Ureter (tissue), 1 donor: ENCODE results near the gene GBF1. TPM values are rescaled to one million over a fixed set of nuclear protein-coding genes. Genes with fewer than 3 reads are reported as not detected.
A peak's percentile ranks its signal among the peaks of the same experiment; 100 is the strongest.

Source experiments
- DNase-seq: peaks from one replicate; pipeline ENCODE4 v3.0.0-alpha.2; 2020; ENCODE audit warnings: low spot score
- total RNA-seq: library from RNA; stranded (reverse); gene quantifications from one replicate; pipeline ENCODE4 v1.2.4, GENCODE V29; 2023
- donor health status: DM: yes; HTN: yes; CAD: no.

Gene GBF1
- total RNA-seq, 1 donor from 2014 or later = 64.4 TPM

DNA sequence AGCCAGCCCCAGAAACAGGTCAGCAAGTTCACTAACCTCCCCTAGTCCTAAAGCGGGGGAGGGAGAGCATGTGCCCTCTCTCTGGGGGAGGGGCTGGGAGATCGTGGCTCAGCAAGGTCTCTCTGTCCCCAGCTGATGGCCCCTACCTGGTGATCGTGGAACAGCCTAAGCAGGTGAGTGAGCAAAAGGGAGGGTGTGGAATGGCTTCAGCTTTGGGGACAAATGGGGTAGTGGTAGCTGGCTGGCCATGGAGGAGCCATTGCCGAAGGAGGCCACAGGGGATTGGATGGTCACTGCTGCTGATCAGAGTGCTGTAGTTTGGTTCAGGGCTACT is 151.0 kb downstream of the GBF1 start:
- DNase-seq = no peak

DNA sequence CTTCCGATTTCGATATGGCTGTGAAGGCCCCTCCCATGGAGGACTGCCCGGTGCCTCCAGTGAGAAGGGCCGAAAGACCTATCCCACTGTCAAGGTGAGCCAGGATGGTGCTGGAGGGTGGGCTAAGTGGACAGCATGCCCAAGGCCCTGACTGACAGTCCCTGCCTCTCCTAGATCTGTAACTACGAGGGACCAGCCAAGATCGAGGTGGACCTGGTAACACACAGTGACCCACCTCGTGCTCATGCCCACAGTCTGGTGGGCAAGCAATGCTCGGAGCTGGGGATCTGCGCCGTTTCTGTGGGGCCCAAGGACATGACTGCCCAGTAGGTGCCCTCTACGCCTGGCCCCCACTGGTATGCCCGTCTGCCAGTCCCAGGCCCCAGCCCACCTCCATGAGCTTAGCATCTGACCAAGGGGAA is 151.4 kb downstream of the GBF1 start:
- no peak for DNase-seq

DNA sequence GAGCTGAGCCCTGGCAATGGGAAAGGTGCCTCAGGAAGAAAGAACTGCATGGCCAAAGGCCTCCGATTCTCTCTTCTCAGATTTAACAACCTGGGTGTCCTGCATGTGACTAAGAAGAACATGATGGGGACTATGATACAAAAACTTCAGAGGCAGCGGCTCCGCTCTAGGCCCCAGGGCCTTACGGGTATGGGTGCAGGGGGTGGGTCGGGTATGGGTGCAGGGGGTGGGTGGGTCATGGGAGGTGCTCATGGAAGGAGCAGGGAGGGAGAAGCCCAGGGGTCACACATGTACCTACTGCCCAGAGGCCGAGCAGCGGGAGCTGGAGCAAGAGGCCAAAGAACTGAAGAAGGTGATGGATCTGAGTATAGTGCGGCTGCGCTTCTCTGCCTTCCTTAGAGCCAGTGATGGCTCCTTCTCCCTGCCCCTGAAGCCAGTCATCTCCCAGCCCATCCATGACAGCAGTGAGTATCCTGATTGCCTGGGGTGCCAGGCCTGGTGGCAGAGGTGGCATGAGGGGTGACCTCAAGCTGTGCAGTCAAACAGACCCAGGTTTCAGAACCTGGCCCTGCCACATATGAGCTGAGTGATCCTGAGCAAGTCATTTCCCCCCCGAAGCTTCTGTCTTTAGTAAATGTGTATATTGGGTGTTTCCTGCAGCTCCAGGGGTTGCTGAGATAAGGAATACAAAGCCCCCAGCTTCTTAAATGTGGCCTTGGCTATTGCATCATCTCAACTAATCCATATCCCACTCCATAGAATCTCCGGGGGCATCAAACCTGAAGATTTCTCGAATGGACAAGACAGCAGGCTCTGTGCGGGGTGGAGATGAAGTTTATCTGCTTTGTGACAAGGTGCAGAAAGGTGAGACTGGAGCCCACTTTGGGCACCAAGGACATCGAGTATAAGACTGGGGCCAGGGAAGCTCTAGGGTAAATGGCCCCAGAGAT is 152.2 kb downstream of the GBF1 start:
- DNase-seq = no peak

DNA sequence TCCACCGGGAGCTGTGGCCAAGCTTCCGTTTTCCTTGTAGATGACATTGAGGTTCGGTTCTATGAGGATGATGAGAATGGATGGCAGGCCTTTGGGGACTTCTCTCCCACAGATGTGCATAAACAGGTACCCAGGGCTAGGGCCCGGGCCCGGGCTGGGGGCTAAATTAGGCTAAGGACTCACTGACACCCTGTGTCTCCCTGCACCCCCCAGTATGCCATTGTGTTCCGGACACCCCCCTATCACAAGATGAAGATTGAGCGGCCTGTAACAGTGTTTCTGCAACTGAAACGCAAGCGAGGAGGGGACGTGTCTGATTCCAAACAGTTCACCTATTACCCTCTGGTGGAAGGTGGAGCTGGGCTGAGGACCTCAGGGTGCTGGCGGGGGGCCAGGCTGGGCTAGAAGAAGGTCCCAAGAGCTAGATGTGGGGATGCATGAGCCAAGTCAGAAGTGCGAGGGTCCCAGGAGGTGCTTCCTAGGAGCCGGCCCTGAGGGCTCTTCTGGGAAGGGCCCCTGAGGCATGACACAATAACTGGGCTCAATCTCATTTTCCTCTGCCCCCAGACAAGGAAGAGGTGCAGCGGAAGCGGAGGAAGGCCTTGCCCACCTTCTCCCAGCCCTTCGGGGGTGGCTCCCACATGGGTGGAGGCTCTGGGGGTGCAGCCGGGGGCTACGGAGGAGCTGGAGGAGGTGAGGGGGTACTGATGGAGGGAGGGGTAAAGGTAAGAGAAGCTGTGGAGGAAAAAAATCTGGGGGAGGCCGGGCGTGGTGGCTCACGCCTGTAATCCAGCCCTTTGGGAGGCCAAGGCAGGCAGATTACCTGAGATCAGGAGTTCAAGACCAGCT is 153.1 kb downstream of the GBF1 start:
- DNase-seq = no peak

DNA sequence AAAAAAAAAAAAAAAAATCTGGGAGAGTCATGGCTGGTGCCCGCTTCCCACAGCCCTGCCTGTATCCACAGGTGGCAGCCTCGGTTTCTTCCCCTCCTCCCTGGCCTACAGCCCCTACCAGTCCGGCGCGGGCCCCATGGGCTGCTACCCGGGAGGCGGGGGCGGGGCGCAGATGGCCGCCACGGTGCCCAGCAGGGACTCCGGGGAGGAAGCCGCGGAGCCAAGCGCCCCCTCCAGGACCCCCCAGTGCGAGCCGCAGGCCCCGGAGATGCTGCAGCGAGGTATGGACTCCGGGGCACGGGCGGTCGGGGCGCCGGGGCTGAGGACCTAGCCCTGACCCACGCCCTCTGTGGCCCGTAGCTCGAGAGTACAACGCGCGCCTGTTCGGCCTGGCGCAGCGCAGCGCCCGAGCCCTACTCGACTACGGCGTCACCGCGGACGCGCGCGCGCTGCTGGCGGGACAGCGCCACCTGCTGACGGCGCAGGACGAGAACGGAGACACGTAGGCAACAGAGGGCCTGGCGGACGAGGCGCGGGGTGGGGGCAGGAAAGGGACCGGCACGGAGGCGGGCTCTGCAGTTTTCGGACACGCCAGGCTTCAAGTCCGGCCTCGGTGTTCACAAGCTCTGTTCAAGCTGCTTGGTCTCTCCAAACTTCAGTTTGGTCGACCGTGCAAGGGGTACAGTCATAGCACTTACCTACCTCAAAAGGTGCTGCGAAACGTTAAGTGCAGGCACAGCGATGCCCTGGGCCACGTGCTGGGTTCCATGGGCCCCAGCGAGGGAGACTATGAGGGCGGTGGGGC is 154.1 kb downstream of the GBF1 start:
- DNase-seq = peak; percentile 90

DNA sequence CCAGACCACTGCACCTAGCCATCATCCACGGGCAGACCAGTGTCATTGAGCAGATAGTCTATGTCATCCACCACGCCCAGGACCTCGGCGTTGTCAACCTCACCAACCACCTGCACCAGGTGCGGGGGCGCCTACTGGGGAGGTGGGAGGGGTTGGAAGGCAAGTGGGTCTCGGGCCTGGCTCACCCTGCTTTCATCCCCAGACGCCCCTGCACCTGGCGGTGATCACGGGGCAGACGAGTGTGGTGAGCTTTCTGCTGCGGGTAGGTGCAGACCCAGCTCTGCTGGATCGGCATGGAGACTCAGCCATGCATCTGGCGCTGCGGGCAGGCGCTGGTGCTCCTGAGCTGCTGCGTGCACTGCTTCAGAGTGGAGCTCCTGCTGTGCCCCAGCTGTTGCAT is 154.7 kb downstream of the GBF1 start:
- no peak for DNase-seq

GRCh38 chr10:102400598-102401341 is 155.4 kb downstream of the GBF1 start:
- DNase-seq = no peak

- no peak for DNase-seq
Observed at GRCh38 chr10:102401342-102401654, 156.0 kb downstream of the GBF1 start.

DNA sequence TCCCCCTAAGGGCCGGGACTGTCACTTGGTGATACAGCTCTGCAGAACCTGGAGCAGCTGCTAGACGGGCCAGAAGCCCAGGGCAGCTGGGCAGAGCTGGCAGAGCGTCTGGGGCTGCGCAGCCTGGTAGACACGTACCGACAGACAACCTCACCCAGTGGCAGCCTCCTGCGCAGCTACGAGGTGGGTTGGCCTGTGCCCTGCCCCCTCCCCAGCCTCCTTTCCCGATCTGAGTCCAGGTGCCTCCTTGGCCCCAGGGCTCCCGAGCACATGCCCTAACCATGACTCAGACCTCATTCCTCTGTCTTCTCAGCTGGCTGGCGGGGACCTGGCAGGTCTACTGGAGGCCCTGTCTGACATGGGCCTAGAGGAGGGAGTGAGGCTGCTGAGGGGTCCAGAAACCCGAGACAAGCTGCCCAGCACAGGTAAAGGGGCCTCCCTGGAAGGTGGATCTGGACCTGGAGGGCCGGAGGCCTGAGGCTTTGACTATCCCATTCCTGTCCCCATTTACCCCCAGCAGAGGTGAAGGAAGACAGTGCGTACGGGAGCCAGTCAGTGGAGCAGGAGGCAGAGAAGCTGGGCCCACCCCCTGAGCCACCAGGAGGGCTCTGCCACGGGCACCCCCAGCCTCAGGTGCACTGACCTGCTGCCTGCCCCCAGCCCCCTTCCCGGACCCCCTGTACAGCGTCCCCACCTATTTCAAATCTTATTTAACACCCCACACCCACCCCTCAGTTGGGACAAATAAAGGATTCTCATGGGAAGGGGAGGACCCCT is 156.6 kb downstream of the GBF1 start:
- no peak for DNase-seq

- DNase-seq = no peak
Observed at GRCh38 chr10:102402512-102402896, 157.2 kb downstream of the GBF1 start.

- DNase-seq = no peak
Observed at GRCh38 chr10:102403115-102403514, 157.8 kb downstream of the GBF1 start.

- no peak for DNase-seq
Observed at GRCh38 chr10:102404361-102405107, 159.2 kb downstream of the GBF1 start.

DNA sequence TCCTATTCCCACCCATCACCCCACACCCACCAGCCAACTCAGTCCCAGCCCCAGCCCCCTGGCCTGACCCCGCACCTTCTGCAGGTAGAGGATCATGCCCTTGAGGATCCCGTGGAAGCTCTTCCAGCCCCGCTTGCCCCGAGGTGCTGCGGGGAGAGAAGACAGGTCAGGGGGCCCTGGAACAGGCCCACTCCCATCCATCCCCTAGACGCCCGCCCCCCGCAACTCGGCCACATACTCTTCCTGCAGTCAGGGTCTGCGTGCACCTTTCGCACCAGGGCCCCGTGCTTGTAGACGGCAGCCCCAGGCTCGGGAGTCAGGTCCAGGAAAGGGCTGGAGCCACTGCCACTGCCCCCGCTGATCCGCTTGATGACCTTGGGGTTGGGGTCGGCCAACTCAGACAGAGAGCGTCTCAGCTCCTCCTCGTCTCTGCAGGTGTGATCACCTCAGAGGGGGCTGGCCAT is 159.8 kb downstream of the GBF1 start:
- no peak for DNase-seq

DNA sequence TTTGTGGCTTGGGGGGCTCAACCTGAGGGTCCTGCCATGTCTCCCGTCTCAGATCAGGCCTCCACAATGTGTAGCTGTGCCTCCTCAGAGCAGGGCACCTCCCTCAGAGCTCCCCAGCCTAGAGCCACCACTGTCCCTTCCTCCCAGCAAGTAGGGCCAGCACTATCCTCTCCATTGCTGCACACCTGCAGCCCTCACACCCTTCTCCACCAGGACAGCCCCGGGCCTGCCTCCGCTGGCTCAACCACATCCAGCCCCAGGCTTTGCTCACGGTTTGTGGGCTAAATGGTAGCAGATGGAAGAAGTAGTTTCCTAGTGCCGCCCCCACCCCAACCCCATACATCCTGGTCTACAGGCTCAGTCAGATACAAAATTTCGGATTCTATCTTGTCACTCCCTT is 160.3 kb downstream of the GBF1 start:
- no peak for DNase-seq

DNA sequence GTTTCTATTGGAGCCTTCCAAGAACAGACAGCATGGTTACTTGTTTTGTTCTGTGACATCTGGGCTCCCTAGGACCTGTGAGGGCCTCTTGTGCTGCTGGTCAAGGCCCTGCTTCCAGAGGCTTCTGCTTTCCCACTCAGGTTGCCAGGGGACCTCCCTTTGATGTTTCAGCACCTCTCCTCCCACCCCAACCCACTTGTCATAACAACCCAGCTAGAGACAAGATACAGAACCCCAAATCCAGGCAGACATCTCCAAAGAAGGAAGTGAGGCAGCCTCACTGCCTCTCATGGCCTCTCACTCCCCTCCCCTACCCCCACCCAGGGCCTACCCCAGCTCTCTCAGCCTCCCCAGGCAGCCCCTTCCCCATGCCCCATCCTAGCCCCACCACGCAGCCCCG is 161.5 kb downstream of the GBF1 start:
- no peak for DNase-seq

DNA sequence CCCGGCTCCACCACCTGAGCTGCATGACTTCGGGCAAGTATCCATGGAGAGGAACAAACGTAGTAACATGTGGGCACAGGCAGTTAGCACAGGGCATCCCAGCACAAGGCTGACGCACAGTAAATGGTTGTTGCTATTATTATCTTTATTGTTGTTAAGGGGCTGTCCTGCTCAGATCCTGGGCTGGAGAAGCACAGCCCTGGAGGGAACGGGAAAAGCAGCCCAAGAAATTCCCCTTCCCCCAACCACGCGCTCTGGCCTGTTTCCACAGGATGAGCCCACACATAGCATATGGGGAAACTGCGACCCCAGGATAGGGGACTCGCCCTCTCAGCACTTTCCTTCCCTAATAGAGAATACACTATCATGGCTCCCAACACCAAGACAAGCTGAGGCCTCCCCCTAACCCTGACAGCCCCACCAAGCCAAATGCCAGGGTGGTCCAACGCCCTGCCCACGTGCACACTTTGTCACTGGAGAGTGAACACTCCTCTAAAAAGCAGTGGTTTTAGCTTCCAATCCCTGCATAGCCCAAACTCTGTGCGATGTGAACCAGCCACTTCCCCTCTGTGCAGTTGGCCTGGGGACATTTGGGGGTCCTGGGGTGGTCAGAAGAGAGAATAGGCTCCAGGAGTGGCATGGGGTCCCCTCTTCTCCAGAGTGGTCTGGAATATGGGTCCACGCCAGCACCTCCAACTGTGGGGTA is 162.2 kb downstream of the GBF1 start:
- no peak for DNase-seq

GRCh38 chr10:102408131-102408727 is 162.9 kb downstream of the GBF1 start:
- no peak for DNase-seq

DNA sequence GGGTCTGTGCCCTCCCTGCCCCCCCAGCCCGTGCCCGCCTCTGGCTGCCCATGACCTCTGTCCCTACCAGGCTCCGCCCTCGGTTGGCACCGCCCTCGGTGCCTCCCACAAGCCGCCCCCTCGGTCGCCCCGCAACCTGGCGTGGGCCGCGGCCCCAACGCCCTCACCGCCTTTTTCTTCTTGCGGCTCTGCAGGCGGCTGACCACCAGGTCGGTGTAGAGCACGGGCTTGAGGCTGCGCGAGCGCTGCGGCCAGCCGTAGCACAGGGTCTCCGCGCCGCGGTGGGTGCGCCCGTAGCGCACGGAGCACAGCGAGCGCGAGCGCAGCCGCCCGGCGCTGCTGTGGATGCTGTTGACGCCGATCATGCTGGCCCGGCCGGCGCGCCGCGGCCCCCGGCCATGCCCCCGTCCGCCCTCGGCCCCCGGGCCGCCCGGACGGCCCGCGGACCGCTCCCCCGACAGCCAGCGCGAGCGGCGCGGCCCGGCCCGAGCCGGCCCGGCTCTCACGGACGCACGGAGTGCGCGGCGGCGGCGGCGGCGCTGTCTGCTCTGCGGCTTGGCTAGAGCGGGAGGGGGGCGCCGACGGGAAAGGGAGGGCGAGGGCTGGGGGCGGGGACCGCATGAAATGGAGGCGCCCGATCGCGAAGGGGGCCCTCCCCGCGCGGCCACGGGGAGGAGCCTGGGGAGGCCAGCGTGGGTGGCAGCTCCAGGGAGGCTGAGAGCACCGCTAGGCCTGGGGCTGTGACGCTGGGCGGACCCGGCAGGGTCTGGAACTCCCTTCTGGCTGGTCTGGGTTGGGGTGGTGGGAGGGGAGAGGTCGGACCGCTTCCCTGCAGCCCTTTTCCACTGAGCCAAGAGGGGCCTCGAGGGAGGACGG is 163.6 kb downstream of the GBF1 start:
- no peak for DNase-seq
